HepG2 (cell line): ENCODE data around the gene CERS6. TPM values are rescaled to one million over a fixed set of nuclear protein-coding genes. Genes with fewer than 3 reads are reported as not detected.

Source experiments
- ATAC-seq: fragments of 200-7000 bp; cut with Tn5 transposase; 3 replicates; pipeline ENCODE4 v1.9.1; 2020; ENCODE audit warnings: mild to moderate bottlenecking, moderate library complexity
- BruUV-seq: library from RNA; stranded (reverse); fragments of 400-500 nt; replicated peaks from 2 replicates; lab custom pipeline; 2021; lab: Mats Ljungman, UMichigan
- CTCF ChIA-PET: fragments of 300-600 bp; formaldehyde crosslinking; extraction: SDS; loops from one replicate; lab custom pipeline; 2021; ENCODE audit warnings: low total read pairs, inconsistent platforms, low intra/inter-chr PET ratio; lab: Yijun Ruan, JAX
- POLR2A ChIA-PET: fragments of 350-600 bp; sonication (Branson Sonifier 250); formaldehyde crosslinking; loops from one replicate; lab custom pipeline; 2020; ENCODE audit warnings: antibody characterized with exemption, inconsistent platforms; lab: Yijun Ruan, JAX
- DNase-seq: peaks from one replicate; pipeline ENCODE4 v3.0.0-alpha.2; 2015; ENCODE audit warnings: low spot score
- FAIRE-seq: peaks from 3 replicates; lab custom pipeline; 2011; peaks lifted over from hg19 to GRCh38; lab: Jason Lieb, UNC
- H2AFZ ChIP-seq: one replicate; pipeline ENCODE4 v1.6.1; 2011; ENCODE audit warnings: low read length, inconsistent platforms
- H3K27ac ChIP-seq: fragments of 300-600 bp; 3 replicates; pipeline ENCODE4 v1.8.0; 2011; ENCODE audit warnings: mixed run types, mild to moderate bottlenecking, mixed read lengths, low read length, inconsistent platforms; ENCODE audit not compliant: insufficient read depth; ENCODE audit errors: extremely low read length
- H3K27me3 ChIP-seq, 2 experiments: fragments of 200-600 bp in 1 of 2; 2 replicates in 1 of 2; 3 replicates in 1 of 2; pipeline versions ENCODE4 v1.6.0 to v1.8.0; 2011; ENCODE audit warnings: low read length in 2 of 2, mild to moderate bottlenecking in 2 of 2, moderate library complexity in 2 of 2, inconsistent platforms in 1 of 2; ENCODE audit not compliant: insufficient read depth in 2 of 2, control insufficient read depth in 1 of 2
- H3K36me3 ChIP-seq, 2 experiments: fragments of 200-600 bp in 1 of 2; replicated peaks in 1 of 2; 2 replicates in 1 of 2; 3 replicates in 1 of 2; pipeline versions ENCODE4 v1.5.1 to v1.8.0; 2011; ENCODE audit warnings: low read length in 2 of 2, inconsistent platforms in 1 of 2; ENCODE audit not compliant: insufficient read depth in 2 of 2, control insufficient read depth in 1 of 2
- H3K4me1 ChIP-seq: 2 replicates; pipeline ENCODE4 v1.5.1; 2012; ENCODE audit warnings: low read length, inconsistent platforms; ENCODE audit not compliant: insufficient read depth
- H3K4me2 ChIP-seq: 2 replicates; pipeline ENCODE4 v1.6.0; 2011; ENCODE audit warnings: low read depth, low read length, inconsistent platforms
- H3K4me3 ChIP-seq, 3 experiments: fragments of 200-600 bp in 1 of 3; sonication (generic), shearing (Covaris generic) in 1 of 3; replicated peaks in 1 of 3; 2 replicates each; pipeline ENCODE4 v1.5.1; 2011 to 2016; ENCODE audit warnings: low read length in 3 of 3, inconsistent platforms in 2 of 3, low read depth in 2 of 3, mild to moderate bottlenecking in 2 of 3, control low read depth in 1 of 3, mixed read lengths in 1 of 3; ENCODE audit not compliant: insufficient read depth in 1 of 3
- H3K79me2 ChIP-seq: one replicate; pipeline ENCODE4 v1.6.1; 2011; ENCODE audit warnings: low read length, inconsistent platforms; ENCODE audit not compliant: insufficient read depth
- H3K9ac ChIP-seq: 2 replicates; pipeline ENCODE4 v1.6.0; 2011; ENCODE audit warnings: mild to moderate bottlenecking, low read depth, low read length, inconsistent platforms; ENCODE audit not compliant: insufficient read depth
- H3K9me3 ChIP-seq: 2 replicates; pipeline ENCODE4 v1.5.1; 2012; ENCODE audit warnings: mild to moderate bottlenecking, low read length
- H4K20me1 ChIP-seq: 2 replicates; pipeline ENCODE4 v1.6.0; 2011; ENCODE audit warnings: inconsistent platforms, mild to moderate bottlenecking, low read length, moderate library complexity; ENCODE audit not compliant: insufficient read depth
- FOSL2 ChIP-seq: sonication (generic); formaldehyde crosslinking; IDR thresholded peaks from 2 replicates; pipeline ENCODE4 v1.4.0; 2020; ENCODE audit warnings: missing genetic modification reagents
- KDM5A ChIP-seq: fragments of 200-600 bp; sonication (generic); IDR thresholded peaks from 2 replicates; pipeline ENCODE4 v1.7.0; 2018; ENCODE audit warnings: antibody characterized with exemption, mild to moderate bottlenecking, low read length, borderline replicate concordance
- TGIF2 ChIP-seq: IDR thresholded peaks from 2 replicates; pipeline ENCODE4 v1.6.1; 2016; ENCODE audit warnings: control low read depth, missing compliant biosample characterization
- ZNF20 ChIP-seq: sonication (generic); formaldehyde crosslinking; IDR thresholded peaks from 2 replicates; pipeline ENCODE4 v1.4.0; 2020; ENCODE audit warnings: mild to moderate bottlenecking, moderate library complexity, missing genetic modification reagents
- ZNF766 ChIP-seq: sonication (generic); formaldehyde crosslinking; IDR thresholded peaks from 2 replicates; pipeline ENCODE4 v1.5.0; 2020; ENCODE audit warnings: missing genetic modification reagents, borderline replicate concordance
- WGBS: methylation state at CpG from one replicate; pipeline ENCODE4 v1.1.6; 2017; ENCODE audit warnings: low lambda C conversion rate; 5-methylcytosine and 5-hydroxymethylcytosine counted together
- in situ Hi-C: cut with HindIII; loops from 2 replicates; pipeline ENCODE4 v1.10.0; 2017; ENCODE audit warnings: low pct_unique_long_range_greater_than_20kb; ENCODE audit not compliant: extremely low pct_ligation_motif_present
- intact Hi-C: fragments of 100-400 bp; cut with micrococcal nuclease; formaldehyde crosslinking; loops from one replicate; pipeline ENCODE4 v1.10.0; 2022; ENCODE audit not compliant: unreplicated experiment
- polyA plus RNA-seq, 8 experiments: library from polyadenylated mRNA; depleted of rRNA in 3 of 8; stranded (reverse) in 7 of 8; unstranded in 1 of 8; fragments of >200 nt; fragmentation: Illumina TruSeq in 4 of 8; extraction: Trizol in 4 of 8; gene quantifications; 2 replicates each; pipeline versions ENCODE4 v1.2.1 to v1.2.3, GENCODE V29; 2011 to 2016; ENCODE audit warnings: low read depth in 4 of 8, missing spikeins in 1 of 8, mixed read lengths in 1 of 8; ENCODE audit not compliant: insufficient read depth in 1 of 8
- total RNA-seq, 5 experiments: library from RNA; depleted of rRNA; stranded (reverse); fragments of >200 nt; fragmentation: Illumina TruSeq; extraction: Trizol; gene quantifications; 2 replicates each; pipeline ENCODE4 v1.2.3, GENCODE V29; 2016; ENCODE audit warnings: low read depth in 1 of 5

CERS6 gene
- total and polyA plus RNA-seq, 2 of the 13 experiments (the other 11 are each of a cell fraction or from before 2014, with no cell fraction given), result 10.1 to 20.3 TPM

DNA sequence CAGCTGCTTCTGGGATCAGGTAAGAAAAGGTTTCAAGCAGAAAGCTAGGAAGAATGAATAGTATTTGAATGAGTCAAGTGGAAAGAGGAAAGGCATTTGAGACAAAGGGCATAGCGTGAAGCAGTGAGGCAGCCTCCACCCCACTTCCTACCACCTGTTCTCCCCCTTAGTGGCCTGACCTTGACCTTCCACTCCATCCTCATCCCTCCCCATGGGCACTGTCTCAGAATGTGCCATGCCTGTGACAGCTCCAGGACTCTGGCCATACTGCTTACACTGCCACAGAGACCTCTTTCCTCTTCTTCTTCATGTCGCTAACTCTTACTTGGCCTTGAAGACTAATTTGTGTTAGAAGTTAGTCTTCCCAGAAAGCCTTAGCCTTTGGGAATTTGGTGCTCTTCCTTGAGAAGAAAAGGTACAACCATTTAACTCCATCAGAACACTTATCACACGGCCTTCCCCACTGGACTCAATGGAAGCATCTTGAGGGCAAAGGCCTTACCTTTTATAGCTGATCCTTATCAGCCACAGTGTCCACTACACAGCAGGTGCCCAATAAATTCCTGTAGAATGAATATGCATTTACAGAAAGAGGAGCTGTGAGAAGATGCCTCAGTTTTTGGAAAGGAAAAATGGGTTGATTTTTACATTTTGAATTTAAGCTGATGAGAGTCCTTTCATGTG is 331.2 kb downstream of the CERS6 start:
- POLR2A ChIA-PET, result no interaction called here
- no peaks in the 10 kb centered on the region for H3K79me2 ChIP-seq
- no peak overlapping the region for H3K4me3 ChIP-seq
- FAIRE-seq (no peak), DNase-seq (no peak), ATAC-seq (no peak)
- in situ Hi-C loops, result no loop called here
- H4K20me1 ChIP-seq, result no peaks in the 10 kb centered on the region
- no peak overlapping the region for H3K27ac ChIP-seq
- CTCF ChIA-PET, result no interaction called here
- intact Hi-C loops, result no loop called here
- WGBS, result 49% methylated on average over 3 of the region's 3 CpGs
- H3K9ac ChIP-seq, result no peak overlapping the region
- no peaks in the 10 kb centered on the region for H3K4me1 ChIP-seq
- no peak overlapping the region for H2AFZ ChIP-seq
- no peaks in the 10 kb centered on the region for H3K27me3 ChIP-seq
- H3K4me2 ChIP-seq, result no peak overlapping the region
- H3K36me3 ChIP-seq, result no peaks in the 10 kb centered on the region
- no TSS peak for BruUV-seq
- no peak for TF ChIP-seq KDM5A
- no peak for TF ChIP-seq FOSL2 (CRISPR knock-in tag)
- TF ChIP-seq ZNF766, result no peak
- H3K9me3 ChIP-seq, result no peaks in the 10 kb centered on the region

GRCh38 chr2:168787782-168788376 is 331.8 kb downstream of the CERS6 start:
- Histone ChIP-seq H3K9me3 (no peaks in the 10 kb centered on the region), H3K4me3 (no peak overlapping the region), H3K4me2 (no peak overlapping the region), H3K27ac (no peak overlapping the region), H3K79me2 (no peaks in the 10 kb centered on the region), H3K4me1 (no peaks in the 10 kb centered on the region), H2AFZ (no peak overlapping the region), H3K27me3 (no peaks in the 10 kb centered on the region), H3K36me3 (no peaks in the 10 kb centered on the region), H4K20me1 (no peaks in the 10 kb centered on the region), H3K9ac (no peak overlapping the region)
- POLR2A ChIA-PET, result no interaction called here
- in situ Hi-C loops (no loop called here), intact Hi-C loops (no loop called here)
- no peak for FAIRE-seq
- 0% methylated on average over 1 of the region's 1 CpG for WGBS
- no peak for ATAC-seq
- BruUV-seq, result no TSS peak
- DNase-seq, result no peak
- CTCF ChIA-PET, result no interaction called here
- TF ChIP-seq TGIF2 (CRISPR knock-in tag), result no peak
- TF ChIP-seq ZNF20 (CRISPR knock-in tag), result no peak
